Measurements from ENCODE around the gene CDH13.

GRCh38 chr16:83201748-83202147 is 575.0 kb downstream of the CDH13 start:
- TF ChIP-seq, protein P1, sequence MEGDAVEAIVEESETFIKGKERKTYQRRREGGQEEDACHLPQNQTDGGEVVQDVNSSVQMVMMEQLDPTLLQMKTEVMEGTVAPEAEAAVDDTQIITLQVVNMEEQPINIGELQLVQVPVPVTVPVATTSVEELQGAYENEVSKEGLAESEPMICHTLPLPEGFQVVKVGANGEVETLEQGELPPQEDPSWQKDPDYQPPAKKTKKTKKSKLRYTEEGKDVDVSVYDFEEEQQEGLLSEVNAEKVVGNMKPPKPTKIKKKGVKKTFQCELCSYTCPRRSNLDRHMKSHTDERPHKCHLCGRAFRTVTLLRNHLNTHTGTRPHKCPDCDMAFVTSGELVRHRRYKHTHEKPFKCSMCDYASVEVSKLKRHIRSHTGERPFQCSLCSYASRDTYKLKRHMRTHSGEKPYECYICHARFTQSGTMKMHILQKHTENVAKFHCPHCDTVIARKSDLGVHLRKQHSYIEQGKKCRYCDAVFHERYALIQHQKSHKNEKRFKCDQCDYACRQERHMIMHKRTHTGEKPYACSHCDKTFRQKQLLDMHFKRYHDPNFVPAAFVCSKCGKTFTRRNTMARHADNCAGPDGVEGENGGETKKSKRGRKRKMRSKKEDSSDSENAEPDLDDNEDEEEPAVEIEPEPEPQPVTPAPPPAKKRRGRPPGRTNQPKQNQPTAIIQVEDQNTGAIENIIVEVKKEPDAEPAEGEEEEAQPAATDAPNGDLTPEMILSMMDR (IDR thresholded peaks at IDR 0.05) = no peak
- TF ChIP-seq POLR2A (IDR thresholded peaks at IDR 0.05) = no peak

Data from Peyer's patch (tissue), 4 donors.